ENCODE results near the gene TLL1.

The TLL1 gene

DNA sequence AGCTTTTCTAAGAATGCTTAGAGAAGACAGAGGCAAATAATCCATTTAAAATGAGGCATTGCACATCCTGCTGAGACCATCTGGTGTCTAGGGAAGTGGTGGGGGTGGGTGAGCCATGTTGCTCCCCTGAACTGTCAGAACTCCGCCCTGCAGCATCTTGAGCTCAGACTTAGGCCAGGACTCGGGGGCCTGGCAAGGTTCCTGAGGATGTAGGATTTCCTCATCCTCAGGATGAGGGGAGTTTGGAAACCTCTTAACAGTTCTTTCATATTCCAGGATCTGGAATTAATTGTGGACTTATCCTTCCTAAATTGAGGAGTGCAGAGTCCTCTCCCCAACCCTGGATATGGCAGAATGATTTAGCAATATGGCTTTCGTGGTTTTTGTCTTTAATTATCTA is 6.6 kb downstream of the TLL1 start:
- H3K27ac ChIP-seq (ENCODE audit: insufficient read depth, low read length, poor library complexity, severe bottlenecking), result no peak overlapping the region
- peaks cover 5% of the 10 kb centered on the region for H3K27me3 ChIP-seq (replicated peaks; ENCODE audit: control insufficient read depth, insufficient read depth, low read length, poor library complexity, severe bottlenecking)
- H3K4me1 ChIP-seq (ENCODE audit: control insufficient read depth, insufficient read depth, low read length, poor library complexity, severe bottlenecking), result no peaks in the 10 kb centered on the region
- H3K9me3 ChIP-seq (ENCODE audit: control insufficient read depth, low read length), result no peaks in the 10 kb centered on the region
- H3K4me3 ChIP-seq (ENCODE audit: insufficient read depth, low read depth, low read length, poor library complexity, severe bottlenecking), result no peak overlapping the region
- DNase-seq, result no peak
- H3K36me3 ChIP-seq (ENCODE audit: control insufficient read depth, insufficient read depth, low read length), result no peaks in the 10 kb centered on the region

DNA sequence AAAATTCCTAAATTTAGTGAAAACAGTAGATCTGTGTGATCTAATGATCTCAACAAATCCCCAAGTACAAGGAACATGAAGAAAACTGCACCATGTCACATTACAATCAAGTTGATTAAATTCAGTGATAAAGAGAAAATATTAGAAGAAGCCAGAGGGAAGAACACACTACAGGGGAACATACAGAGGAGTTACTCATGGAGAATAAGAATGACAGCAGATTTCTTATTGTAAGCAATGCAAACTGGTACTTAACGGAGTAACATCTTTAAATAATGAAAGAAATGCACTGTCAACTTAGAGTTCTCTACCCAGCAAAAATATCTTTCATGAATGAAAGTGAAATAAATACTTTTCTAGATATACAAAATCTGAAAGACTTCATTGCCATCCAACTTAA is 21.1 kb downstream of the TLL1 start:
- Histone ChIP-seq H3K27me3 (replicated peaks; ENCODE audit: control insufficient read depth, insufficient read depth, low read length, poor library complexity, severe bottlenecking) (no peaks in the 10 kb centered on the region), H3K4me3 (ENCODE audit: insufficient read depth, low read depth, low read length, poor library complexity, severe bottlenecking) (no peak overlapping the region), H3K4me1 (ENCODE audit: control insufficient read depth, insufficient read depth, low read length, poor library complexity, severe bottlenecking) (no peaks in the 10 kb centered on the region), H3K36me3 (ENCODE audit: control insufficient read depth, insufficient read depth, low read length) (no peaks in the 10 kb centered on the region), H3K27ac (ENCODE audit: insufficient read depth, low read length, poor library complexity, severe bottlenecking) (no peak overlapping the region), H3K9me3 (ENCODE audit: control insufficient read depth, low read length) (no peaks in the 10 kb centered on the region)
- DNase-seq, result no peak

DNA sequence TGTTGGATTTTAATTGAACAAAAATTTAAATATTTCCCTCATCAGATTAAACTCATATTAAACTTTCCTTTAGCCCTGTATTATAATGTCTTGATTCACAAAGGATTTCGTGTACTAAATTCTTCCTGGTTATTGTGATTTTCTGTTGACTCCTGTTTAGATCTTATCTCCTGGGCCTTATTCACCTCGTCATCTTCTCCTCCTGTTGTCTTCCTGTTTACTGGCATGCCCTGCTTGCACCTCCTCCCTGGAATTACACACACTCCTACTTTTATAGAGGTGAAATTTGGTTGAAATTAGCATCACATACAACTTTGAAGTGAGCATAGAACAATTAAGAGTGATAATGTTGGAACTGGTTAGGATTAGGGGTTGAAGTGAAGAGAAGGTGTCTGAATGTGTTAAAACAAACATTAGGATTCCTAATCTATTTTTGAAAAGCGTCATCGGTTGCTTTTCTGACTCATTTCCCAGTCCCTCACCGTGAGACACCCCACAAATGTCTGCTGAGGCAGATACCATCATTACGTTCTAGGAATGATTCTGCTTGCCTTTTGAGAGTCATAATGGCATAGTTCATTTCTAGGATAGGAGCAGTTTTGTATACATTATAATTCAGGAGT is 32.5 kb downstream of the TLL1 start:
- no peak overlapping the region for H3K4me3 ChIP-seq (ENCODE audit: insufficient read depth, low read depth, low read length, poor library complexity, severe bottlenecking)

DNA sequence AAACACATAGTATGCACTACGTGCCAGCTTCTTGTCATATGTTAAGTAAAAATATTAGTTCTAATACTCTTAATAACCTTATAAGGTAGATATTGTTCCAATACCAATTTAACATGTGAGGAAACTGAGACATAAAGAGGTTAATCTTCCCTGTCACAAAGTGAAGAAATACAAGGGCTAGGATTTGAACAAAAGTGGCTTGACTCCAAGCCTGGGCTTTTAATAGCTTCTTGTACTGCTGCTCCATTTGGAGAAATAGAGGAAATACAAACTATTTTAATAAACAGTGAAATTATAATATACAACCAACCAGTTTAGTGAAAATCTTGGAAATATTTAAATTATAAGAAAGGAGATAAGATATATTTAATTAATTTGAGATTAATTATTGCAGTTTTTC is 33.2 kb downstream of the TLL1 start:
- Histone ChIP-seq H3K36me3 (ENCODE audit: control insufficient read depth, insufficient read depth, low read length) (no peaks in the 10 kb centered on the region), H3K4me3 (ENCODE audit: insufficient read depth, low read depth, low read length, poor library complexity, severe bottlenecking) (no peak overlapping the region), H3K4me1 (ENCODE audit: control insufficient read depth, insufficient read depth, low read length, poor library complexity, severe bottlenecking) (no peaks in the 10 kb centered on the region), H3K9me3 (ENCODE audit: control insufficient read depth, low read length) (no peaks in the 10 kb centered on the region), H3K27ac (ENCODE audit: insufficient read depth, low read length, poor library complexity, severe bottlenecking) (no peak overlapping the region), H3K27me3 (replicated peaks; ENCODE audit: control insufficient read depth, insufficient read depth, low read length, poor library complexity, severe bottlenecking) (no peaks in the 10 kb centered on the region)
- no peak for DNase-seq

More for the DNA sequence above, 32.5 kb downstream of the TLL1 start:
- no peaks in the 10 kb centered on the region for H3K4me1 ChIP-seq (ENCODE audit: control insufficient read depth, insufficient read depth, low read length, poor library complexity, severe bottlenecking)
- DNase-seq, result no peak
- no peaks in the 10 kb centered on the region for H3K9me3 ChIP-seq (ENCODE audit: control insufficient read depth, low read length)
- no peaks in the 10 kb centered on the region for H3K36me3 ChIP-seq (ENCODE audit: control insufficient read depth, insufficient read depth, low read length)
- H3K27me3 ChIP-seq (replicated peaks; ENCODE audit: control insufficient read depth, insufficient read depth, low read length, poor library complexity, severe bottlenecking), result no peaks in the 10 kb centered on the region
- no peak overlapping the region for H3K27ac ChIP-seq (ENCODE audit: insufficient read depth, low read length, poor library complexity, severe bottlenecking)

DNA sequence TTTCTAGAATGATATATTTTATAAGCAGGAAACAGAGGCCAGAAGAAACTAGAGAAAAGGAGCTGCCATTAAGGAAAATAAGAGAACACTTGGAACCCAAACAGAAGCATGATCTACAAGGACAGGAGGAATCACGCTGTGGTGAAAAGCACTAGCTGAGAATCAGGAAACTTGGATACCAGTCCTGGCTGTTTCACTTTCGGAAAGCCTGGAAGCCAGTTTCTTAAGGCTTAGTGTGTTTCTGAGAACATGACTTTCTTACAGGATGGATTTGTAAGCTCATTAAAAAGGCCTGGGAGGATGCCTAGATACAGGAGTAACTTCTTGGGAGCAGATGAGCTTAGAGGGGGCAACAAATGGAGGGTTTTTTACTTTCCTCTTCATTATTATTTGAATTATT is 36.9 kb downstream of the TLL1 start:
- DNase-seq, result no peak
- Histone ChIP-seq H3K4me3 (ENCODE audit: insufficient read depth, low read depth, low read length, poor library complexity, severe bottlenecking) (no peak overlapping the region), H3K27me3 (replicated peaks; ENCODE audit: control insufficient read depth, insufficient read depth, low read length, poor library complexity, severe bottlenecking) (no peaks in the 10 kb centered on the region), H3K9me3 (ENCODE audit: control insufficient read depth, low read length) (no peaks in the 10 kb centered on the region), H3K27ac (ENCODE audit: insufficient read depth, low read length, poor library complexity, severe bottlenecking) (no peak overlapping the region), H3K4me1 (ENCODE audit: control insufficient read depth, insufficient read depth, low read length, poor library complexity, severe bottlenecking) (no peaks in the 10 kb centered on the region), H3K36me3 (ENCODE audit: control insufficient read depth, insufficient read depth, low read length) (no peaks in the 10 kb centered on the region)

DNA sequence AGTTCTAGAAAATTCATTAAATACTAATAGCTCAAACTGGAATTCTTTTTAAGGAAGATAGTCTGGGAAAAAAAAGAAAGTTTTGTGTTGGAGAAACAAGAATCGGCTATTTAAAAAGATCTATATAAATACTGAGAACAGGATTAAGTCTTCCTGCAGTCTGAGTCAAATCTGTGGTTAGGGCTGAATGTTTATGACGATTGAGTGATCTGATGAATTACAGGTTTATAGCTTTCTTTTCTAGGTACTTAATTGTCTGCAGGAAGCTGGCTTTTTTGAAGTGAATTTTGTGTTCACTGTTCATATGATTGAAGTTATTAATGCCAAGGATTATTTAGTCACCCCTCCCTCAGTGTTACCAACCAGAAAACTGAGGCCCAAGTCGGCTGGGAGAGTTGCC is 42.2 kb downstream of the TLL1 start:
- H3K27me3 ChIP-seq (replicated peaks; ENCODE audit: control insufficient read depth, insufficient read depth, low read length, poor library complexity, severe bottlenecking), result no peaks in the 10 kb centered on the region
- DNase-seq, result no peak
- no peaks in the 10 kb centered on the region for H3K4me1 ChIP-seq (ENCODE audit: control insufficient read depth, insufficient read depth, low read length, poor library complexity, severe bottlenecking)
- H3K36me3 ChIP-seq (ENCODE audit: control insufficient read depth, insufficient read depth, low read length), result no peaks in the 10 kb centered on the region
- no peak overlapping the region for H3K27ac ChIP-seq (ENCODE audit: insufficient read depth, low read length, poor library complexity, severe bottlenecking)
- H3K4me3 ChIP-seq (ENCODE audit: insufficient read depth, low read depth, low read length, poor library complexity, severe bottlenecking), result no peak overlapping the region
- no peaks in the 10 kb centered on the region for H3K9me3 ChIP-seq (ENCODE audit: control insufficient read depth, low read length)

DNA sequence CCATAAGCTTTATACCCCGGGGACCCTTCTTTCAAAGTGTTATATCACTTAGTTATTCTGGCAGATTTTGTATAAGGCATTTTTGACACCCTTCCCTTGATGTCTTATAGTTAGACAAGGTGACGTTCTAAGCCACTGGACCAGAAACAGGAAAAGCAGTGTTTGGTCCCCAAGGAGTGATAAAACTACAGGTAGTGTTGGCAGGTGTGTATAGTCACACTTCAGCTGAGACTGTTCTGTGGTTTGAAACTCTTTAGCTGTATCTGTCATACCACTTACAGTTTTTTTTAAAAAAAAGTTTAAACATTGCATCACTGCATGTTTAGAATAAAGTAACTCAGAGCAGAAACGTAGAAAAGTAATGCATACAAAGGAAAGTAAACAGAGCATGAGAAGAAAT is 48.5 kb downstream of the TLL1 start:
- Histone ChIP-seq H3K9me3 (ENCODE audit: control insufficient read depth, low read length) (no peaks in the 10 kb centered on the region), H3K4me1 (ENCODE audit: control insufficient read depth, insufficient read depth, low read length, poor library complexity, severe bottlenecking) (no peaks in the 10 kb centered on the region), H3K36me3 (ENCODE audit: control insufficient read depth, insufficient read depth, low read length) (no peaks in the 10 kb centered on the region), H3K27me3 (replicated peaks; ENCODE audit: control insufficient read depth, insufficient read depth, low read length, poor library complexity, severe bottlenecking) (no peaks in the 10 kb centered on the region), H3K27ac (ENCODE audit: insufficient read depth, low read length, poor library complexity, severe bottlenecking) (no peak overlapping the region), H3K4me3 (ENCODE audit: insufficient read depth, low read depth, low read length, poor library complexity, severe bottlenecking) (no peak overlapping the region)
- no peak for DNase-seq

DNA sequence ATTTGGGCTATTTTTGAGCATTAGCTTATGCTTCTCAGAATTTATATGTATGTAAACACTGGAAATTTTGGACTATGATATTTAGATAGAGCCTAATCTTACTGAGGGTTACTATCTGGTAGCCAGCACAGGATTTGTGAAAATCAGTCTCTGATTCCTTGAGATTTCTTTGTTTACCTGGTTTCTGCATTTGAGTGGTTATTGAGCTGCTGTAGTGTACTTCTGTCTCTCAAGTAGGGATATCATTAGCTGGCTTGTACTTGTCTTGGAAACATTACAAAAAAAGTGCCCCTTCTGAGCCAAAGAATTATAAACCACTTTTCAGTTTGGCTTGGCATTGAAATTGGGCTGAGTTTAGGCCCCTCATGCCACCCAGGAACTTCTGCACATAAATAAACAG is 49.7 kb downstream of the TLL1 start:
- Histone ChIP-seq H3K27ac (ENCODE audit: insufficient read depth, low read length, poor library complexity, severe bottlenecking) (no peak overlapping the region), H3K9me3 (ENCODE audit: control insufficient read depth, low read length) (no peaks in the 10 kb centered on the region), H3K27me3 (replicated peaks; ENCODE audit: control insufficient read depth, insufficient read depth, low read length, poor library complexity, severe bottlenecking) (no peaks in the 10 kb centered on the region), H3K4me1 (ENCODE audit: control insufficient read depth, insufficient read depth, low read length, poor library complexity, severe bottlenecking) (no peaks in the 10 kb centered on the region), H3K36me3 (ENCODE audit: control insufficient read depth, insufficient read depth, low read length) (no peaks in the 10 kb centered on the region), H3K4me3 (ENCODE audit: insufficient read depth, low read depth, low read length, poor library complexity, severe bottlenecking) (no peak overlapping the region)
- DNase-seq, result no peak

DNA sequence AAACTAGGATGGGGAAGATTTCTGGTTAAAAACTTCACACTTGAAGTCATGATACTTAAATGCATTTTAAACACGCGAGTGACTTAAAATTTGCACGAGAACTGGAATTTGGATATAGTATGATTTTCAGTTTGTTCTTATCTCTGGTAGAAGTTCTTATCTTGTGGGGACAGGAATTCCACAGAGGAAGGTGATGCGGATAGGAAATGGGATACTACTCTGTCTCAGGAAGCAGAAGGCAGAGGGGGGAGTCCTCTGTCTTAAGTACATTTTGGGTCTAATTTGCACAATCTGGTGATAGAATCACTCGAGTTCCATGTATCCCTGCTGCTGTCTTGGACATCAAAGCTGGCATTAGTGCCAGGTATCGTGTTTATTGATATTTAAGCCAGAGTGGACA is 53.3 kb downstream of the TLL1 start:
- Histone ChIP-seq H3K9me3 (ENCODE audit: control insufficient read depth, low read length) (no peaks in the 10 kb centered on the region), H3K4me1 (ENCODE audit: control insufficient read depth, insufficient read depth, low read length, poor library complexity, severe bottlenecking) (no peaks in the 10 kb centered on the region), H3K36me3 (ENCODE audit: control insufficient read depth, insufficient read depth, low read length) (no peaks in the 10 kb centered on the region), H3K27ac (ENCODE audit: insufficient read depth, low read length, poor library complexity, severe bottlenecking) (no peak overlapping the region), H3K27me3 (replicated peaks; ENCODE audit: control insufficient read depth, insufficient read depth, low read length, poor library complexity, severe bottlenecking) (no peaks in the 10 kb centered on the region), H3K4me3 (ENCODE audit: insufficient read depth, low read depth, low read length, poor library complexity, severe bottlenecking) (no peak overlapping the region)
- DNase-seq, result no peak

- no peaks in the 10 kb centered on the region for H3K27me3 ChIP-seq (replicated peaks; ENCODE audit: control insufficient read depth, insufficient read depth, low read length, poor library complexity, severe bottlenecking)
- no peak for DNase-seq
- H3K27ac ChIP-seq (ENCODE audit: insufficient read depth, low read length, poor library complexity, severe bottlenecking), result no peak overlapping the region
- H3K4me1 ChIP-seq (ENCODE audit: control insufficient read depth, insufficient read depth, low read length, poor library complexity, severe bottlenecking), result no peaks in the 10 kb centered on the region
- H3K36me3 ChIP-seq (ENCODE audit: control insufficient read depth, insufficient read depth, low read length), result no peaks in the 10 kb centered on the region
- no peak overlapping the region for H3K4me3 ChIP-seq (ENCODE audit: insufficient read depth, low read depth, low read length, poor library complexity, severe bottlenecking)
- no peaks in the 10 kb centered on the region for H3K9me3 ChIP-seq (ENCODE audit: control insufficient read depth, low read length)
Measured at GRCh38 chr4:165927366-165927765, 54.3 kb downstream of the TLL1 start.

Measured in effector memory CD4-positive, alpha-beta T cell (primary cell).